GM12892 (cell line): ENCODE results near the gene USP13.

Experiments
- POLR2A ChIP-seq: IDR thresholded peaks from 2 replicates; pipeline ENCODE4 v1.6.1; 2011; ENCODE audit warnings: low read depth, low read length, control low read depth
- POLR2AphosphoS5 ChIP-seq: IDR thresholded peaks from 2 replicates; pipeline ENCODE4 v1.6.1; 2011; ENCODE audit warnings: low read depth, low read length, control low read depth
- TAF1 ChIP-seq: IDR thresholded peaks from 2 replicates; pipeline ENCODE4 v1.6.1; 2011; ENCODE audit warnings: low read depth, mild to moderate bottlenecking, control low read depth, low read length, borderline replicate concordance

GRCh38 chr3:179739816-179740594 lies 87.2 kb downstream of the USP13 start:
- TF ChIP-seq POLR2A (no peak), TAF1 (no peak), POLR2AphosphoS5 (no peak)
